Measurements from ENCODE around the gene ZFPM1. TPM values are rescaled to one million over a fixed set of nuclear protein-coding genes. Genes with fewer than 3 reads are reported as not detected.
A peak's percentile ranks its signal among the peaks of the same experiment; 100 is the strongest.

ZFPM1 gene
- total RNA-seq, 3 donors from 2014 or later (not counting 1 experiment from before 2014, with no cell fraction given): 56.3 to 71.0 (median 64.6) TPM

GRCh38 chr16:88511906-88512305 lies 58.8 kb downstream of the ZFPM1 start:
- H3K27me3 ChIP-seq (ENCODE audit: control insufficient read depth, insufficient read depth, low read length): no peaks in the 10 kb centered on the region
- Mint-ChIP-seq H3K9me3 (no peaks in the 10 kb centered on the region), H3K27me3 (ENCODE audit: low read depth in 2 of 2) (no peaks in the 10 kb centered on the region), H3K27ac (no peak overlapping the region), H3K4me1 (peaks cover 10 to 58% of the 10 kb centered on the region in 2 donors), H3K4me3 (no peak overlapping the region), H3K36me3 (no peaks in the 10 kb centered on the region)
- no peak for TF ChIP-seq CTCF (IDR thresholded peaks at IDR 0.05)
- peaks cover 9% of the 10 kb centered on the region for H3K4me1 ChIP-seq (ENCODE audit: control insufficient read depth, insufficient read depth, low read length)
- no peak overlapping the region for H3K27ac ChIP-seq (ENCODE audit: low read length)
- H3K9me3 ChIP-seq (ENCODE audit: control insufficient read depth, insufficient read depth, low read length): no peaks in the 10 kb centered on the region
- ATAC-seq (no peak), DNase-seq (no peak)
- peaks cover 12% of the 10 kb centered on the region for H3K36me3 ChIP-seq (ENCODE audit: control insufficient read depth, insufficient read depth, low read length)
- no peak overlapping the region for H3K4me3 ChIP-seq (ENCODE audit: low read length)
- intact Hi-C loops (cut with micrococcal nuclease): no loop called here
- WGBS (ENCODE audit: insufficient coverage): 95% methylated on average over 14 of the region's 14 CpGs

GRCh38 chr16:88512728-88513696 lies 59.9 kb downstream of the ZFPM1 start:
- no peaks in the 10 kb centered on the region for H3K27me3 Mint-ChIP-seq (ENCODE audit: low read depth in 2 of 2)
- ATAC-seq (peak in 1 of 3 donors; percentile 65), DNase-seq (no peak)
- Histone ChIP-seq H3K27ac (ENCODE audit: low read length) (no peak overlapping the region), H3K27me3 (ENCODE audit: control insufficient read depth, insufficient read depth, low read length) (no peaks in the 10 kb centered on the region), H3K4me3 (ENCODE audit: low read length) (no peak overlapping the region), H3K4me1 (ENCODE audit: control insufficient read depth, insufficient read depth, low read length) (peaks cover 9% of the 10 kb centered on the region), H3K36me3 (ENCODE audit: control insufficient read depth, insufficient read depth, low read length) (peaks cover 9% of the 10 kb centered on the region), H3K9me3 (ENCODE audit: control insufficient read depth, insufficient read depth, low read length) (no peaks in the 10 kb centered on the region)
- intact Hi-C loops (cut with micrococcal nuclease): no loop called here
- no peaks in the 10 kb centered on the region for H3K36me3 Mint-ChIP-seq
- peaks cover 10 to 64% of the 10 kb centered on the region in 2 donors for H3K4me1 Mint-ChIP-seq
- no peak overlapping the region for H3K4me3 Mint-ChIP-seq
- TF ChIP-seq CTCF (IDR thresholded peaks at IDR 0.05): no peak
- H3K27ac Mint-ChIP-seq: peak overlapping the region in 1 of 2 donors; percentile 58
- WGBS (ENCODE audit: insufficient coverage): 88% methylated on average over 35 of the region's 35 CpGs
- H3K9me3 Mint-ChIP-seq: peaks cover 0 to 3% of the 10 kb centered on the region in 2 donors

GRCh38 chr16:88514070-88514469 lies 61.0 kb downstream of the ZFPM1 start:
- peaks cover 10 to 72% of the 10 kb centered on the region in 2 donors for H3K4me1 Mint-ChIP-seq
- Histone ChIP-seq H3K27ac (ENCODE audit: low read length) (no peak overlapping the region), H3K4me3 (ENCODE audit: low read length) (no peak overlapping the region), H3K27me3 (ENCODE audit: control insufficient read depth, insufficient read depth, low read length) (no peaks in the 10 kb centered on the region), H3K9me3 (ENCODE audit: control insufficient read depth, insufficient read depth, low read length) (no peaks in the 10 kb centered on the region), H3K36me3 (ENCODE audit: control insufficient read depth, insufficient read depth, low read length) (peaks cover 9% of the 10 kb centered on the region), H3K4me1 (ENCODE audit: control insufficient read depth, insufficient read depth, low read length) (peaks cover 9% of the 10 kb centered on the region)
- no peaks in the 10 kb centered on the region for H3K36me3 Mint-ChIP-seq
- ATAC-seq (no peak), DNase-seq (no peak)
- no peak overlapping the region for H3K4me3 Mint-ChIP-seq
- no peak for TF ChIP-seq CTCF (IDR thresholded peaks at IDR 0.05)
- intact Hi-C loops (cut with micrococcal nuclease): no loop called here
- H3K27me3 Mint-ChIP-seq (ENCODE audit: low read depth in 2 of 2): no peaks in the 10 kb centered on the region
- H3K9me3 Mint-ChIP-seq: peaks cover 0 to 9% of the 10 kb centered on the region in 2 donors
- H3K27ac Mint-ChIP-seq: peak overlapping the region in 1 of 2 donors; percentile 58
- WGBS (ENCODE audit: insufficient coverage): 96% methylated on average over 20 of the region's 20 CpGs

Measured in natural killer cell (primary cell).